SU-DHL-6 (cell line): ENCODE measurements around the gene PPP6C.

Source experiments
- H2AFZ ChIP-seq: fragments of 200-600 bp; sonication (generic); 2 replicates; pipeline ENCODE4 v1.6.1; 2014; ENCODE audit warnings: low read depth, mild to moderate bottlenecking, moderate library complexity, mixed read lengths, antibody characterized with exemption, low read length; ENCODE audit not compliant: severe bottlenecking
- H3F3A ChIP-seq: fragments of 200-600 bp; shearing (Covaris generic); 2 replicates; pipeline ENCODE4 v1.6.0; 2016; ENCODE audit warnings: antibody characterized with exemption, mild to moderate bottlenecking; ENCODE audit not compliant: insufficient read depth
- H3K27ac ChIP-seq: fragments of 200-600 bp; sonication (generic); 2 replicates; pipeline ENCODE4 v1.5.1; 2016; ENCODE audit warnings: low read depth, mild to moderate bottlenecking, low read length, moderate library complexity, mixed read lengths
- H3K27me3 ChIP-seq: fragments of 200-600 bp; sonication (generic), shearing (Covaris generic); 2 replicates; pipeline ENCODE4 v1.6.0; 2014; ENCODE audit warnings: mild to moderate bottlenecking, low read length
- H3K36me3 ChIP-seq: fragments of 200-600 bp; sonication (generic); 2 replicates; pipeline ENCODE4 v1.6.1; 2014; ENCODE audit warnings: mild to moderate bottlenecking, low read length, mixed read lengths
- H3K4me2 ChIP-seq: fragments of 300-600, 200-600 bp; shearing (Covaris generic), sonication (generic); 2 replicates; pipeline ENCODE4 v1.6.0; 2014; ENCODE audit warnings: low read length, low read depth, mild to moderate bottlenecking; ENCODE audit not compliant: poor library complexity, severe bottlenecking
- H3K4me3 ChIP-seq: fragments of 200-600 bp; sonication (generic); 2 replicates; pipeline ENCODE4 v1.5.1; 2014; ENCODE audit warnings: antibody characterized with exemption, low read length, mild to moderate bottlenecking, mixed read lengths; ENCODE audit not compliant: insufficient read depth, poor library complexity, severe bottlenecking
- H3K79me2 ChIP-seq: fragments of 200-600 bp; sonication (generic); 2 replicates; pipeline ENCODE4 v1.6.1; 2014; ENCODE audit warnings: mild to moderate bottlenecking, low read length, moderate library complexity; ENCODE audit not compliant: insufficient read depth
- H3K9ac ChIP-seq: fragments of 200-600 bp; sonication (generic); 2 replicates; pipeline ENCODE4 v1.7.0; 2014; ENCODE audit warnings: mild to moderate bottlenecking, low read length
- H3K9me2 ChIP-seq: fragments of 200-600 bp; sonication (generic); replicated peaks from 2 replicates; pipeline ENCODE4 v1.6.1; 2014; ENCODE audit warnings: low read length; ENCODE audit not compliant: insufficient read depth
- H3K9me3 ChIP-seq: fragments of 200-600 bp; sonication (generic); 2 replicates; pipeline ENCODE4 v1.6.1; 2014; ENCODE audit warnings: low read length, mixed read lengths; ENCODE audit not compliant: insufficient read depth
- H4K20me1 ChIP-seq: fragments of 200-600 bp; sonication (generic); 2 replicates; pipeline ENCODE4 v1.6.1; 2014; ENCODE audit warnings: low read depth, mild to moderate bottlenecking, antibody characterized with exemption, low read length, moderate library complexity, mixed read lengths
- CTCF ChIP-seq: fragments of 200-600 bp; sonication (generic); IDR thresholded peaks from one replicate; pipeline ENCODE4 v1.5.1; 2017; ENCODE audit warnings: antibody characterized with exemption, mild to moderate bottlenecking, low read length, moderate library complexity; ENCODE audit not compliant: insufficient read depth, poor library complexity, severe bottlenecking
- EZH2phosphoT487 ChIP-seq: fragments of 200-600 bp; sonication (generic), shearing (Covaris generic); conservative IDR thresholded peaks from 2 replicates; pipeline ENCODE4 v1.6.1; 2018; ENCODE audit warnings: mild to moderate bottlenecking, antibody characterized with exemption, low read length, moderate library complexity, mixed read lengths

Gene PPP6C

DNA sequence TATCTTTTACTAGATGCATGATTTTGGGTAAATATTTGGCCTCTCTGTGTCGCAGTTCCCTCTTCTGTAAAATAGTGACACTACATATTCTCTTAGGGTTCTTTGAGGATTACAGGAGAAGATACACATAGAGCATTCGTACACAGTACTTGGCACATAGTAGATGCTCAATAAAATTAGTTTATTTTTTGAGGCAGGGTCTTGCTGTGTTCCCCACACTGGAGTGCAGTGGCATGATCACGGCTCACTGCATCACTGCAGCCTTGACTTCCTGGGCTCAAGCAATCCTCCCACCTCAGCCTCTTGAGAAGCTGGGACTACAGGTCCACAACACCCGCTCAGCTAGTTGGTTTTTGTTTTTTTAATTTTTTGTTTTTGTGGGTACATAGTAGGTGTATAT is 47.9 kb downstream of the PPP6C start:
- Histone ChIP-seq H3K9me3 (no peaks in the 10 kb centered on the region), H3K4me2 (peak overlapping the region; percentile 79), H3K36me3 (0 out of 2 replicates have a peak, but pooled peaks cover 2% of the 10 kb centered on the region), H3K79me2 (no peaks in the 10 kb centered on the region), H3K9ac (0 out of 2 replicates have a peak overlapping the region, but pooled peaks have one; percentile 72), H4K20me1 (no peaks in the 10 kb centered on the region), H3K27me3 (no peaks in the 10 kb centered on the region), H3K4me3 (no peak overlapping the region), H3F3A (peaks cover 33% of the 10 kb centered on the region), H3K9me2 (no peaks in the 10 kb centered on the region), H3K27ac (peak overlapping the region; percentile 46; the same call in 1 of the 2 replicates), H2AFZ (no peak overlapping the region)
- no peak for TF ChIP-seq CTCF
- TF ChIP-seq EZH2phosphoT487: no peak

DNA sequence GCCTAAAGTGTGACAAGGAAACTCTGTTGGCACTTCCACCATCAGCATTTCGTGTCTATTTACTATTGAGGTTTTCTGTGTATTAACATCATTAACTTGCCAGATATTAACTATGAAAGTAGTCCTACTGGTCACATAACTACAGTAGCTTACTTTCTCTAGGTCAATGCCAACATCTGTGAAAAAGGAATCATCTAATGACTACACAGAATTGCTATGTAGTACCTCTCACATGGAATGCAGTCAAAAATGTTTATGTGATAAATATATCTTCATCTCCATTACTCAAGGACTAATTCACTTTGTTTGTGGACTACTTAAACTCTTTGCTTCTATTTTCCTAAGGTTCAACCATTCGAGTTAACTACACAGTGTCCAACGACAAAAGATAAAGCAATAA is 48.4 kb downstream of the PPP6C start:
- no peaks in the 10 kb centered on the region for H4K20me1 ChIP-seq
- H3K9ac ChIP-seq: no peak overlapping the region
- H3K4me2 ChIP-seq: peak overlapping the region; percentile 6
- H3K9me2 ChIP-seq: no peaks in the 10 kb centered on the region
- H3F3A ChIP-seq: peaks cover 29% of the 10 kb centered on the region
- no peaks in the 10 kb centered on the region for H3K9me3 ChIP-seq
- no peaks in the 10 kb centered on the region for H3K27me3 ChIP-seq
- no peaks in the 10 kb centered on the region for H3K79me2 ChIP-seq
- TF ChIP-seq CTCF (no peak), EZH2phosphoT487 (no peak)
- H3K4me3 ChIP-seq: no peak overlapping the region
- H3K27ac ChIP-seq: peak overlapping the region; percentile 25; the same call in 1 of the 2 replicates
- 0 out of 2 replicates have a peak, but pooled peaks cover 2% of the 10 kb centered on the region for H3K36me3 ChIP-seq
- H2AFZ ChIP-seq: no peak overlapping the region

GRCh38 chr9:125140576-125140975 is 49.0 kb downstream of the PPP6C start:
- H3K9me2 ChIP-seq: no peaks in the 10 kb centered on the region
- no peak overlapping the region for H3K4me3 ChIP-seq
- H3K27me3 ChIP-seq: no peaks in the 10 kb centered on the region
- H3K4me2 ChIP-seq: no peak overlapping the region
- no peaks in the 10 kb centered on the region for H4K20me1 ChIP-seq
- peaks cover 25% of the 10 kb centered on the region for H3F3A ChIP-seq
- 0 out of 2 replicates have a peak, but pooled peaks cover 2% of the 10 kb centered on the region for H3K36me3 ChIP-seq
- no peak for TF ChIP-seq CTCF
- H3K79me2 ChIP-seq: no peaks in the 10 kb centered on the region
- H3K9ac ChIP-seq: no peak overlapping the region
- H3K27ac ChIP-seq: no peak overlapping the region
- H2AFZ ChIP-seq: no peak overlapping the region
- no peaks in the 10 kb centered on the region for H3K9me3 ChIP-seq
